DMS153 treated with DMSO at 0.1 percent for 48 hours (cell line): ENCODE data around the gene SLITRK1.

Experiments used
- DNase-seq: peaks from one replicate; lab custom pipeline; 2025; ENCODE audit not compliant: unreplicated experiment; lab: John Stamatoyannopoulos, UW

Gene SLITRK1

DNA sequence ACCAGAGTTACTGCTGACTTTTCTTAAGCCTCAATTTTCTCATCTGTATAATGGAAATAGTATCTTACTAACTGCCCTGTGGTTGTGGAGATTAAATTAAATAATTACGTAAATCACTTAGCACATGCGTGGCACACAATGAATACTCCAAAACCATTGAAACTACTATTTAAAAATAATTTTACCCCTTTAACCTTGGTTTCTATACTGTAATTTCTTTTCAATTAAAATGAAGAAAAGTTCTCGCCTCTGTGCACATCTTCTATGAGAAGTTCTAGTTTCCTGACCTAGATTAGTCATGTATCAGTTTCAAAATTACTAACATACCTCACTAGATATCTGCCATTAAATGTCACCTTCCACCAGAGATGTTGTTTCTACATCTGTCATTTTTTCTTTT lies 5.7 kb downstream of the SLITRK1 start:
- no peak for DNase-seq

- DNase-seq, result no peak
Observed at GRCh38 chr13:83867708-83868107, 14.6 kb downstream of the SLITRK1 start.

DNA sequence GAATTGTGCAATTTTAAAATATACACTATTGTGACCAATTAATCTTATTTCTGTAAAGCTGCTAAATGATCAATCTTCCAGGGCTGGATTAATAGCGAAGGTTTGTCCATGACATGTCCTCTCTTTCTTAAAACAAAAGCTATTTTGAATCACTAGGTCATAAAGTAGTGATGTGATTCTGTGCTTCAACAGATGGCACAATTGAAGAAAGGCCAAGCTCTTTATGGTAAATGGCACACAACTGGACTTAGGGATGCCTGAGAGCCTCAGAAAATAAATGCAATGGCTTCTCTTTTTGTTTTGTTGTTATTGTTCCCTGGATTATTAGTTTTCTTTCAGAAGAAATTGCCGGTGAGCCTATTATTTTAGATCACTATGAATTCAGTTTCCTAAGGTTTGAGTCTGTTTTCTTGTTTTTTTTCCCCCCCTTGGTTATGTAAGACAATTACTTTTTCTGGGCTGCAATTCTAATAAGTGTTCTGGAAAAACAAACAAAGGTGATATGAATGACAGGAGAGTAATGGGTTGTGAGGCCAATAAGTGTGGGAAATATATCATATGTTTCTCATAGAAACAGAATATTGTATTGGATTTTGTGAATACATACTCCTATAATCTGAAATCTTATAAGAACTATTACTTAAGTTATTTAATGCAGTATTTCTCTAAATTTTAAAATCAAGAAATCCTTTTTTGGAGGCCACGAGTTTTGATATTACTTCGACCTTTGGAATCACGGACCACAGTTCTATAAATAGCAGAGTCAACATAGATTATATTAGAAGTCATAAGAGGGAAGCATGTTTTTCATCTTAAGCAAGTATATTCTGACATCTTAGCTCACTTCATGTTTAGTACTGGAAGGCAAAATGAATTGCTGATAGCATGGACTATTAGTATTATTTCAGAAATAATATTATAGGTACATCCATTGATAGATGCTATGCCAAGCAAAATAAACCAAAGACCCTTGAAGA lies 16.8 kb downstream of the SLITRK1 start:
- DNase-seq, result no peak

DNA sequence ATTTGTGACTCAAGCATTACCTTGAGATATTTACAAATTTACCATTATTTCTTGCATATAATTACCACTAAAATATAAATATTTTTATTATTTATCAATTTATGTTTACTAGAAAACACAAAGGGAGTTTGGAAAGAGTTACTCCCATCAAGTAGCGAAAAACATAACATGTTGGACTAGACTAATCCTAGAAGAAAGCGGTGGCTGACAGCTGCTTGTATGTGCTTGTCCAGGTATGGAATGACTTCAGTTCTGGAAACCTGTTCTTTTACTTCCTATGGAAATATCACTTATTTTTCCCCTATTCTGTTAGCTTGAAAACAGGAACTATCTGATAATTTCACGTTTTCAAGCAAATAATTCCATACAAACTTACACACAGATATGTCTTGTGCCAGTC lies 28.5 kb downstream of the SLITRK1 start:
- no peak for DNase-seq

GRCh38 chr13:83845106-83845505 lies 37.2 kb downstream of the SLITRK1 start:
- DNase-seq, result no peak

DNA sequence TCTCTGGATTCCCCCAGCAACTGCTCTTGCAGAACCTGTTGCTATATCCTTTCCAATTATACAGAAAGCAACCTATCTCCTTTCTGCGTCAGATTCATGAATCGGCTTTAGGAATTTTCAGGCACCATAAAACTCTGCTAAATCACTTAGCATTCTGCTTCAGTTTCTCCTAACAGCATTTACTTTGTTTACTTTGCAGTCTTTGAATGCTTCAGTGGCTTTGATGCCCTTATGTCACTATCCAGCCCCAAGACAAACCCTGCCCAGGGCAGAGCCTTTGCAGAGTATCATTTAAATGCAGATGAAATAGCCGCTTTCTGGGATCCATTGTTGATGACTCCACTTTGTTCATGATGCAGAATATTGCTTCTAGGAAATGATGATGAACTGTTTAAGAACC lies 43.1 kb downstream of the SLITRK1 start:
- no peak for DNase-seq

- no peak for DNase-seq
Observed at GRCh38 chr13:83831796-83832195, 50.5 kb downstream of the SLITRK1 start.

- DNase-seq, result no peak
Observed at GRCh38 chr13:83829810-83830209, 52.5 kb downstream of the SLITRK1 start.

DNA sequence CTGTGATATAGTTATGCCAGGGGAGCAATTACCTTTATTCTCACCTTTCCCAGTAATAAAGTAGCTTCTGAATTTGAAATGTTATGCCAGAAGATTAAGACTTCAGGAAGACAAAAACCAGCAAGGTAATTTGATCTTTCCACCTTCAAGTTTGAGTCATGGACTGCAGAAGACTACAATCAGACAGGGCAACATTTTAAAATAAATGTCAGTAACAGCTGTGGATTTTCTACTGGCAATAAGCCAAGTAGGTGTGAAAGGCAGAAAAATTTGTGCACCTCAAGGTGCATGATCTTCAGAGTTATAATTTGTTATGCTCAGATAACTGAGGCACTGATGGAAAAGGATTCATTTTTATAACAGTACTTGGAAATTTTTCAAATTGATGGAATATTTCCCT lies 54.9 kb downstream of the SLITRK1 start:
- no peak for DNase-seq
